ELF-1 (cell line): ENCODE data around the gene OTOP2.
"Not testable (repeated sequence)": the region's sequence is repeated elsewhere in the genome, so short reads cannot be mapped to it uniquely, and the experiment has no call there.

ENCODE experiments used
- DNase-seq: peaks from one replicate; pipeline ENCODE4 v3.0.0-alpha.2; 2016; ENCODE audit warnings: low read depth, low spot score

Gene OTOP2

GRCh38 chr17:74951680-74952421, 27.8 kb downstream of the OTOP2 start:
- no peak for DNase-seq

- no peak for DNase-seq
Observed at GRCh38 chr17:74952431-74953133, 28.5 kb downstream of the OTOP2 start.

- no peak for DNase-seq
Observed at GRCh38 chr17:74953134-74953687, 29.1 kb downstream of the OTOP2 start.

GRCh38 chr17:74954115-74954514, 30.0 kb downstream of the OTOP2 start:
- DNase-seq = no peak

- no peak for DNase-seq
Observed at GRCh38 chr17:74954665-74955421, 30.8 kb downstream of the OTOP2 start.

GRCh38 chr17:74956093-74956492, 32.0 kb downstream of the OTOP2 start:
- DNase-seq = no peak

- peak; percentile 87 for DNase-seq
Observed at GRCh38 chr17:74957935-74958740, 34.1 kb downstream of the OTOP2 start.

- DNase-seq = no peak
Observed at GRCh38 chr17:74959826-74960515, 35.9 kb downstream of the OTOP2 start.

- DNase-seq = peak; percentile 92
Observed at GRCh38 chr17:74960570-74961342, 36.7 kb downstream of the OTOP2 start.

GRCh38 chr17:74961657-74962350, 37.7 kb downstream of the OTOP2 start:
- DNase-seq = peak; percentile 94

- DNase-seq = no peak
Observed at GRCh38 chr17:74962622-74963394, 38.7 kb downstream of the OTOP2 start.

- DNase-seq = no peak
Observed at GRCh38 chr17:74963656-74964055, 39.6 kb downstream of the OTOP2 start.

- no peak for DNase-seq
Observed at GRCh38 chr17:74964246-74964761, 40.2 kb downstream of the OTOP2 start.

- no peak for DNase-seq
Observed at GRCh38 chr17:74964988-74965622, 41.0 kb downstream of the OTOP2 start.

- DNase-seq = peak; percentile 50
Observed at GRCh38 chr17:74968361-74968780, 44.3 kb downstream of the OTOP2 start.

GRCh38 chr17:74969501-74969900, 45.4 kb downstream of the OTOP2 start:
- not testable (repeated sequence) for DNase-seq

GRCh38 chr17:74970395-74970794, 46.3 kb downstream of the OTOP2 start:
- no peak for DNase-seq
